Transverse colon (tissue), 4 donors: ENCODE results near the gene VAV1. TPM values are rescaled to one million over a fixed set of nuclear protein-coding genes. Genes with fewer than 3 reads are reported as not detected.
"Not testable (repeated sequence)": the region's sequence is repeated elsewhere in the genome, so short reads cannot be mapped to it uniquely, and the experiment has no call there.

ENCODE experiments used
- DNase-seq: peaks from one replicate; pipeline ENCODE4 v3.0.0-alpha.2; 2019
- H3K27ac ChIP-seq, 4 donors: fragments of 200-600 bp; sonication (generic); 2 replicates each; pipeline ENCODE4 v1.5.1; 2016 to 2018; ENCODE audit warnings: inconsistent platforms in 4 of 4
- H3K27me3 ChIP-seq: fragments of 200-600 bp; sonication (generic); 2 replicates; pipeline ENCODE4 v1.5.1; 2017; ENCODE audit warnings: inconsistent platforms
- H3K36me3 ChIP-seq, 4 donors: fragments of 200-600 bp; sonication (generic); 2 replicates each; pipeline ENCODE4 v1.5.1; 2017 to 2019; ENCODE audit warnings: inconsistent platforms in 4 of 4
- H3K4me1 ChIP-seq, 4 donors: fragments of 200-600 bp; sonication (generic); 2 replicates each; pipeline ENCODE4 v1.5.1; 2017 to 2020; ENCODE audit warnings: inconsistent platforms in 4 of 4
- H3K4me3 ChIP-seq, 4 donors: fragments of 200-600 bp; sonication (generic); 1 replicate in 1 of 4; 2 replicates in 3 of 4; pipeline versions ENCODE4 v1.5.1 to v1.6.1; 2017 to 2019; ENCODE audit warnings: inconsistent platforms in 4 of 4
- H3K9me3 ChIP-seq, 2 donors: fragments of 200-600 bp; sonication (generic); 2 replicates each; pipeline ENCODE4 v1.5.1; 2017 to 2019; ENCODE audit warnings: inconsistent platforms in 2 of 2
- EP300 ChIP-seq: sonication (generic); formaldehyde crosslinking; IDR thresholded peaks from one replicate; pipeline ENCODE4 v1.6.1; 2017; ENCODE audit warnings: antibody characterized with exemption, low read depth
- POLR2A ChIP-seq: fragments of 450-650 bp; IDR thresholded peaks from one replicate; pipeline ENCODE4 v1.6.1; 2016; ENCODE audit warnings: antibody characterized with exemption, mild to moderate bottlenecking, moderate library complexity
- POLR2AphosphoS5 ChIP-seq, 3 donors: sonication (generic); formaldehyde crosslinking; IDR thresholded peaks; one replicate each; pipeline ENCODE4 v1.6.1; 2016; ENCODE audit warnings: antibody characterized with exemption in 3 of 3
- WGBS, 2 donors: methylation state at CpG; one replicate each; pipeline ENCODE4 v1.1.5; 2018; ENCODE audit warnings: low coverage in 1 of 2; 5-methylcytosine and 5-hydroxymethylcytosine counted together
- in situ Hi-C, 4 donors: fragments of 200-750 bp; cut with MboI; loops; one replicate each; pipeline versions ENCODE4 v1.15.0 to v1.15.1; 2017; ENCODE audit warnings: low sequenced_read_pairs in 3 of 4, low pct_ligation_motif_present in 1 of 4, low pct_unique_long_range_greater_than_20kb in 1 of 4
- intact Hi-C: fragments of 100-400 bp; cut with DNase I; formaldehyde crosslinking; loops from one replicate; pipeline ENCODE4 v1.15.1; 2023; ENCODE audit warnings: low total_unique reads
- total RNA-seq, 4 donors: library from RNA; depleted of rRNA; stranded (reverse); fragments of >200 nt; gene quantifications; one replicate each; pipeline ENCODE4 v1.1.0, GENCODE V29; 2016
- TF ChIP-seq, protein P1 (sequence below), 5 experiments: fragments of 200-600 bp in 3 of 5; fragments of 450-650 bp in 2 of 5; sonication (generic) in 3 of 5; IDR thresholded peaks; 1 replicate in 2 of 5; 2 replicates in 3 of 5; pipeline ENCODE4 v1.5.1; 2016 to 2017; ENCODE audit warnings: antibody characterized with exemption in 5 of 5, inconsistent platforms in 3 of 5, mild to moderate bottlenecking in 2 of 5, moderate library complexity in 1 of 5

VAV1 gene
- total RNA-seq, 4 donors from 2014 or later, result 0.60 to 10.8 (median 6.0) TPM

DNA sequence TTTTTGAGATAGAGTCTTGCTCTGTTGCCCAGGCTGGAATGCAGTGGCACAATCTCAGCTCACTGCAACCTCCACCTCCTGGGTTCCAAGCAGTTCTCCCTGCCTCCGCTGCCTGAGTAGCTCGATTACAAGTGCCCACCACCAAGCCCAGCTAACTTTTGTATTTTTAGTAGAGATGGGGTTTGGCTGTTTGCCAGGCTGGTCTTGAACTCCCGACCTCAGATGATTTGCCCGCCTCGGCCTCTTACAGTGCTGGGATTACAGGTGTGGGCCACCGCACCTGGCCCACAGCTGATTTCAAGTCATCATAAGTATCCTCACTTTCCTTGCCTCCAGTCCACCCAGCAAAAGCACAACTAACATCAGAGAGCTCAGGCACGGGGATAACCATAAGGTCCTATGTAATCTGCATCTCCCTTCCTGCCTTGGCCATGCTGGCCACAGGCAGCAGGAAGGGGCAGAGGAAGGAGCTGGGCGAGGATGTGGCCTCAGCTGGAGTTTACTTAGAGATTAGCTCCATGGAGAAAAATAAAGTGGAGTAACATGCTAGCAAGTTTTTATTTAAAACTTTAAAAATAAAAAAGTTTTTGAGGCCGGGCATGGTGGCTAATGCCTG, 91.9 kb downstream of the VAV1 start:
- TF ChIP-seq EP300, result no peak
- in situ Hi-C loops (loop anchor here (5.0 to 25.0 kb wide), 7 partner anchors 127 to 352 kb away; partner anchors contain the start of genes GPR108 (in 3 of the 4), TRIP10 (in 3 of the 4), TUBB4A (in 2 of the 4) and C3 (in 1 of the 4)), intact Hi-C loops (loop anchor here (5.0 to 10.0 kb wide), 2 partner anchors 232 to 350 kb away; no protein-coding TSS in a partner anchor)
- 61 to 80% methylated on average over 5 to 9 of the region's 9 CpGs for WGBS, 2 donors
- DNase-seq, result no peak
- Histone ChIP-seq H3K27ac (no peak overlapping the region), H3K36me3 (no peaks in the 10 kb centered on the region), H3K9me3 (no peaks in the 10 kb centered on the region), H3K4me1 (peaks cover 0 to 15% (median 7%) of the 10 kb centered on the region in 4 donors), H3K27me3 (no peaks in the 10 kb centered on the region), H3K4me3 (no peak overlapping the region)

DNA sequence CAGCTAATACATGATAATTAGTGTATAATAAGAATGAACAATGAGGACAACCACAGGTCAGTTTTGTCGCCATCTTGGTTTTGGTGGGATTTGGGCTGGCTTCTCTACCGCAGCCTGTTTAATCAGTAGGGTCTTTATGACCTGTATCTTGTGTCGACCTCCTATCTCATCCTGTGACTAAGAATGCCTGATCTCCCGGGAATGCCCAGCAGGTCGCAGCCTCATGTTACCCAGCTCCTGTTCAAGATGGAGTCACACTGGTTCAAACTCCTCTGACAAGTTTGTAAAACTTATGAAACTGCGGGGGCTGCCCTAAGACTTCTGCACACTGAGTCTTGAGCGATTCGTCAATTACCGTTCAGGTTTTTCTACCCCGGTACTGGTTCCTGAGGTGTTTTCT, 93.3 kb downstream of the VAV1 start:
- H3K4me1 ChIP-seq, result peaks cover 0 to 15% (median 7%) of the 10 kb centered on the region in 4 donors
- no peak overlapping the region for H3K27ac ChIP-seq
- H3K36me3 ChIP-seq, result no peaks in the 10 kb centered on the region
- H3K27me3 ChIP-seq, result no peaks in the 10 kb centered on the region
- H3K9me3 ChIP-seq, result no peaks in the 10 kb centered on the region
- no peak overlapping the region for H3K4me3 ChIP-seq
- intact Hi-C loops, result loop anchor here (10.0 kb wide), 1 partner anchor 351 kb away; no protein-coding TSS in a partner anchor
- DNase-seq, result no peak
- in situ Hi-C loops, result loop anchor here (10.0 to 25.0 kb wide), 6 partner anchors 129 to 354 kb away; partner anchors contain the start of genes GPR108 (in 2 of the 4), TRIP10 (in 2 of the 4), TUBB4A (in 2 of the 4) and C3 (in 1 of the 4)
- 59 to 76% methylated on average over 7 to 10 of the region's 10 CpGs for WGBS, 2 donors
- TF ChIP-seq POLR2AphosphoS5 (IDR thresholded peaks at IDR 0.05), result no peak
- TF ChIP-seq, protein P1, sequence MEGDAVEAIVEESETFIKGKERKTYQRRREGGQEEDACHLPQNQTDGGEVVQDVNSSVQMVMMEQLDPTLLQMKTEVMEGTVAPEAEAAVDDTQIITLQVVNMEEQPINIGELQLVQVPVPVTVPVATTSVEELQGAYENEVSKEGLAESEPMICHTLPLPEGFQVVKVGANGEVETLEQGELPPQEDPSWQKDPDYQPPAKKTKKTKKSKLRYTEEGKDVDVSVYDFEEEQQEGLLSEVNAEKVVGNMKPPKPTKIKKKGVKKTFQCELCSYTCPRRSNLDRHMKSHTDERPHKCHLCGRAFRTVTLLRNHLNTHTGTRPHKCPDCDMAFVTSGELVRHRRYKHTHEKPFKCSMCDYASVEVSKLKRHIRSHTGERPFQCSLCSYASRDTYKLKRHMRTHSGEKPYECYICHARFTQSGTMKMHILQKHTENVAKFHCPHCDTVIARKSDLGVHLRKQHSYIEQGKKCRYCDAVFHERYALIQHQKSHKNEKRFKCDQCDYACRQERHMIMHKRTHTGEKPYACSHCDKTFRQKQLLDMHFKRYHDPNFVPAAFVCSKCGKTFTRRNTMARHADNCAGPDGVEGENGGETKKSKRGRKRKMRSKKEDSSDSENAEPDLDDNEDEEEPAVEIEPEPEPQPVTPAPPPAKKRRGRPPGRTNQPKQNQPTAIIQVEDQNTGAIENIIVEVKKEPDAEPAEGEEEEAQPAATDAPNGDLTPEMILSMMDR (IDR thresholded peaks at IDR 0.05), result no peak
- no peak for TF ChIP-seq EP300
- no peak for TF ChIP-seq POLR2A

DNA sequence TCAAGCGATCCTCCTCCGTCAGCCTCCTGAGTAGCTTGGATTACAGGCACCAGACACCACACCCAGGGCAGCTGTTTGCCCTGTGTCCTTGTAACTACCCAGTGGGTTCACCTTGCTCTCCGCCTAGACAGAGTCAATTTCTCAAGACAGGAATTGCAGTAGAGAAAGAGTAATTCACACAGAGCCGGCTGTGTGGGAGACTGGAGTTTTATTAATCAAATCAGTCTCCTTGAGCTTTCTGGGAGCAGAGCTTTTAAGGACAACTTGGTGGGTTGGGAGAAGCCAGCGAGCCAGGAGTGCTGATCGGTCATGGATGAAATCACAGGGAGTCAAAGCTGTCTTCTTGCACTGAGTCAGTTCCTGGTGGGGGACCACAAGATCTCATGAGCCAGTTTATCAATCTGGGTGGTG, 94.2 kb downstream of the VAV1 start:
- Histone ChIP-seq H3K27me3 (no peaks in the 10 kb centered on the region), H3K4me1 (peaks cover 0 to 15% (median 7%) of the 10 kb centered on the region in 4 donors), H3K36me3 (no peaks in the 10 kb centered on the region), H3K27ac (no peak overlapping the region), H3K9me3 (no peaks in the 10 kb centered on the region), H3K4me3 (no peak overlapping the region)
- peak; percentile 47 for DNase-seq
- TF ChIP-seq POLR2AphosphoS5 (IDR thresholded peaks at IDR 0.05), result no peak
- TF ChIP-seq, protein P1 (IDR thresholded peaks at IDR 0.05), result no peak
- TF ChIP-seq EP300, result no peak
- TF ChIP-seq POLR2A, result no peak
- in situ Hi-C loops (loop anchor here (10.0 to 25.0 kb wide), 6 partner anchors 129 to 354 kb away; partner anchors contain the start of genes GPR108 (in 2 of the 4), TRIP10 (in 2 of the 4), TUBB4A (in 2 of the 4) and C3 (in 1 of the 4)), intact Hi-C loops (loop anchor here (10.0 kb wide), 1 partner anchor 352 kb away; no protein-coding TSS in a partner anchor)
- 48% methylated on average over 6 of the region's 6 CpGs; no CpG with 5 or more reads in 1 of the 2 donors for WGBS, 2 donors

GRCh38 chr19:6868351-6868750, 95.8 kb downstream of the VAV1 start:
- Histone ChIP-seq H3K27ac (no peak overlapping the region), H3K27me3 (no peaks in the 10 kb centered on the region), H3K4me1 (peaks cover 0 to 10% (median 1%) of the 10 kb centered on the region in 4 donors), H3K36me3 (no peaks in the 10 kb centered on the region), H3K4me3 (no peak overlapping the region), H3K9me3 (no peaks in the 10 kb centered on the region)
- intact Hi-C loops, result loop anchor here (10.0 kb wide), 1 partner anchor 354 kb away; no protein-coding TSS in a partner anchor
- TF ChIP-seq POLR2AphosphoS5 (IDR thresholded peaks at IDR 0.05) (no peak), POLR2A (no peak), EP300 (no peak)
- TF ChIP-seq, protein P1 (IDR thresholded peaks at IDR 0.05), result no peak
- WGBS, 2 donors, result 0 to 16% methylated on average over 4 of the region's 4 CpGs
- DNase-seq, result no peak
- in situ Hi-C loops, result loop anchor here (10.0 to 25.0 kb wide), 6 partner anchors 131 to 356 kb away; partner anchors contain the start of genes GPR108 (in 2 of the 4), TRIP10 (in 2 of the 4), TUBB4A (in 2 of the 4) and C3 (in 1 of the 4)

DNA sequence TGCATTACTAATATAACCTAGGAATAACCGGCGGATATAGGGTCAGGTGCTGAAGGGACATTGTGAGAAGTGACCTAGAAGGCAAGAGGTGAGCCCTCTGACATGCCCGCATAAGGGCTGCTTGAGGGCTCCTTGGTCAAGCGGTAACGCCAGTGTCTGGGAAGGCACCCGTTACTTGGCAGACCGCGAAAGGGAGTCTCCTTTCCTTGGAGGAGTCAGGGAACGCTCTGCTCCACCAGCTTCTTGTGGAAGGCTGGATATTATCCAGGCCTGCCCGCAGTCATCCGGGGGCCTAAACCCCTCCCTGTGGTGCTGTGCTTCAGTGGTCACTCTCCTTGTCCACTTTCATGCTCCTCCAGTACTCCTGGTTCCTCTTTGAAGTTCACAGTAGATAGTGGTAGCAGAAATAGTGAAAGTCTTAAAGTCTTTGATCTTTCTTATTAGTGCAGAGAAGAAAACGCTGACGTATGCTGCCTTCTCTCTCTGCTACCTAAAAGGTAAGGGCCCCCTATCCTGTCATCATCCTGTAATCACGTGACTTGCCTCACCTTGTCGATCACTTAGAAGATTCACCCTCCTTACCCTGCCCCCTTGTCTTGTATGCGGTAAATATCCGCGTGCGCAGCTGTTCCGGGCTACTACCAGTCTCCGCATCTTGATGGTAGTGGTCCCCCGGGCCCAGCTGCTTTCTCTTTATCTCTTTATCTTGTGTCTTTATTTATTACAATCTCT, 96.8 kb downstream of the VAV1 start:
- not testable (repeated sequence) for H3K4me3 ChIP-seq
- in situ Hi-C loops, result loop anchor here (10.0 to 25.0 kb wide), 6 partner anchors 132 to 357 kb away; partner anchors contain the start of genes GPR108 (in 2 of the 4), TRIP10 (in 2 of the 4), TUBB4A (in 2 of the 4) and C3 (in 1 of the 4)

More for the DNA sequence above, 96.8 kb downstream of the VAV1 start:
- peaks cover 0 to 14% (median 2%) of the 10 kb centered on the region in 4 donors for H3K4me1 ChIP-seq
- not testable (repeated sequence) for H3K9me3 ChIP-seq, H3K27ac ChIP-seq, H3K36me3 ChIP-seq, DNase-seq, H3K27me3 ChIP-seq
- 87% methylated on average over 10 to 22 of the region's 22 CpGs for WGBS, 2 donors
- intact Hi-C loops, result loop anchor here (10.0 kb wide), 1 partner anchor 355 kb away; no protein-coding TSS in a partner anchor
